Breast epithelium (tissue), 4 donors: ENCODE results near the gene EPHA8. TPM values are rescaled to one million over a fixed set of nuclear protein-coding genes. Genes with fewer than 3 reads are reported as not detected.

Experiments
- DNase-seq, 2 donors: peaks; one replicate each; pipeline ENCODE4 v3.0.0-alpha.2; 2019; ENCODE audit warnings: low spot score in 2 of 2
- H3K27ac ChIP-seq, 2 donors: fragments of 200-600 bp; sonication (generic) in 1 of 2; one replicate each; pipeline ENCODE4 v1.5.1; 2016 to 2019; ENCODE audit warnings: mild to moderate bottlenecking in 1 of 2
- H3K27me3 ChIP-seq, 2 donors: fragments of 200-600 bp; sonication (generic) in 1 of 2; one replicate each; pipeline versions ENCODE4 v1.5.1 to v1.6.0; 2017 to 2019; ENCODE audit warnings: control low read depth in 1 of 2, mild to moderate bottlenecking in 1 of 2
- H3K36me3 ChIP-seq: fragments of 200-600 bp; one replicate; pipeline ENCODE4 v1.5.1; 2019
- H3K4me1 ChIP-seq, 2 donors: fragments of 200-600 bp; sonication (generic); one replicate each; pipeline ENCODE4 v1.5.1; 2016 to 2019; ENCODE audit warnings: control low read depth in 1 of 2
- H3K4me3 ChIP-seq, 3 donors: fragments of 200-600 bp; sonication (generic); 1 replicate in 2 of 3; 2 replicates in 1 of 3; pipeline ENCODE4 v1.5.1; 2016 to 2019; ENCODE audit warnings: mild to moderate bottlenecking in 3 of 3, moderate library complexity in 2 of 3
- H3K9me3 ChIP-seq, 2 donors: fragments of 200-600 bp; sonication (generic) in 1 of 2; one replicate each; pipeline ENCODE4 v1.5.1; 2016 to 2019; ENCODE audit warnings: control low read depth in 1 of 2
- POLR2A ChIP-seq: fragments of 450-650 bp; IDR thresholded peaks from one replicate; pipeline ENCODE4 v1.6.1; 2016; ENCODE audit warnings: antibody characterized with exemption, mild to moderate bottlenecking, moderate library complexity
- POLR2AphosphoS5 ChIP-seq, 3 donors: sonication (generic); formaldehyde crosslinking; IDR thresholded peaks; one replicate each; pipeline ENCODE4 v1.6.1; 2017; ENCODE audit warnings: antibody characterized with exemption in 3 of 3
- intact Hi-C: fragments of 100-400 bp; cut with DNase I; formaldehyde crosslinking; loops from one replicate; pipeline ENCODE4 v1.15.1; 2023; ENCODE audit warnings: low total_unique reads
- total RNA-seq, 3 donors: library from RNA; depleted of rRNA; stranded (reverse); fragments of >200 nt; gene quantifications; one replicate each; pipeline ENCODE4 v1.1.0, GENCODE V29; 2016
- TF ChIP-seq, protein P1 (sequence below), 3 donors: fragments of 450-650 bp; IDR thresholded peaks; one replicate each; pipeline ENCODE4 v1.5.1; 2016 to 2017; ENCODE audit warnings: antibody characterized with exemption in 3 of 3, mild to moderate bottlenecking in 3 of 3, moderate library complexity in 3 of 3

Gene EPHA8
- total RNA-seq, 3 donors from 2014 or later, result not detected

- no peaks in the 10 kb centered on the region for H3K9me3 ChIP-seq
- no peak for DNase-seq
- TF ChIP-seq, protein P1, sequence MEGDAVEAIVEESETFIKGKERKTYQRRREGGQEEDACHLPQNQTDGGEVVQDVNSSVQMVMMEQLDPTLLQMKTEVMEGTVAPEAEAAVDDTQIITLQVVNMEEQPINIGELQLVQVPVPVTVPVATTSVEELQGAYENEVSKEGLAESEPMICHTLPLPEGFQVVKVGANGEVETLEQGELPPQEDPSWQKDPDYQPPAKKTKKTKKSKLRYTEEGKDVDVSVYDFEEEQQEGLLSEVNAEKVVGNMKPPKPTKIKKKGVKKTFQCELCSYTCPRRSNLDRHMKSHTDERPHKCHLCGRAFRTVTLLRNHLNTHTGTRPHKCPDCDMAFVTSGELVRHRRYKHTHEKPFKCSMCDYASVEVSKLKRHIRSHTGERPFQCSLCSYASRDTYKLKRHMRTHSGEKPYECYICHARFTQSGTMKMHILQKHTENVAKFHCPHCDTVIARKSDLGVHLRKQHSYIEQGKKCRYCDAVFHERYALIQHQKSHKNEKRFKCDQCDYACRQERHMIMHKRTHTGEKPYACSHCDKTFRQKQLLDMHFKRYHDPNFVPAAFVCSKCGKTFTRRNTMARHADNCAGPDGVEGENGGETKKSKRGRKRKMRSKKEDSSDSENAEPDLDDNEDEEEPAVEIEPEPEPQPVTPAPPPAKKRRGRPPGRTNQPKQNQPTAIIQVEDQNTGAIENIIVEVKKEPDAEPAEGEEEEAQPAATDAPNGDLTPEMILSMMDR (IDR thresholded peaks at IDR 0.05), result no peak
- TF ChIP-seq POLR2A (no peak), POLR2AphosphoS5 (IDR thresholded peaks at IDR 0.05) (no peak)
- intact Hi-C loops, result no loop called here
- peaks cover 0 to 3% of the 10 kb centered on the region in 2 donors for H3K27me3 ChIP-seq
- H3K36me3 ChIP-seq, result no peaks in the 10 kb centered on the region
- H3K4me3 ChIP-seq, result no peak overlapping the region
- no peak overlapping the region for H3K27ac ChIP-seq
- H3K4me1 ChIP-seq, result no peaks in the 10 kb centered on the region
Measured at GRCh38 chr1:22578732-22579361, 15.6 kb downstream of the EPHA8 start.

GRCh38 chr1:22579541-22580155 lies 16.4 kb downstream of the EPHA8 start:
- Histone ChIP-seq H3K4me3 (no peak overlapping the region), H3K36me3 (no peaks in the 10 kb centered on the region), H3K4me1 (no peaks in the 10 kb centered on the region), H3K27ac (no peak overlapping the region), H3K27me3 (no peaks in the 10 kb centered on the region), H3K9me3 (no peaks in the 10 kb centered on the region)
- no peak for TF ChIP-seq POLR2A
- TF ChIP-seq POLR2AphosphoS5 (IDR thresholded peaks at IDR 0.05), result no peak
- TF ChIP-seq, protein P1 (IDR thresholded peaks at IDR 0.05), result no peak
- intact Hi-C loops, result no loop called here
- no peak for DNase-seq

GRCh38 chr1:22582661-22583635 lies 19.7 kb downstream of the EPHA8 start:
- TF ChIP-seq, protein P1 (IDR thresholded peaks at IDR 0.05), result no peak
- TF ChIP-seq POLR2AphosphoS5 (IDR thresholded peaks at IDR 0.05) (no peak), POLR2A (no peak)
- Histone ChIP-seq H3K4me3 (no peak overlapping the region), H3K36me3 (no peaks in the 10 kb centered on the region), H3K27ac (no peak overlapping the region), H3K4me1 (no peaks in the 10 kb centered on the region), H3K27me3 (peaks cover 0 to 13% of the 10 kb centered on the region in 2 donors), H3K9me3 (no peaks in the 10 kb centered on the region)
- no peak for DNase-seq
- intact Hi-C loops, result no loop called here

- H3K4me3 ChIP-seq, result no peak overlapping the region
- H3K36me3 ChIP-seq, result no peaks in the 10 kb centered on the region
- intact Hi-C loops, result no loop called here
- TF ChIP-seq POLR2AphosphoS5 (IDR thresholded peaks at IDR 0.05) (no peak), POLR2A (no peak)
- TF ChIP-seq, protein P1 (IDR thresholded peaks at IDR 0.05), result no peak
- H3K4me1 ChIP-seq, result no peaks in the 10 kb centered on the region
- H3K27me3 ChIP-seq, result peaks cover 0 to 19% of the 10 kb centered on the region in 2 donors
- H3K9me3 ChIP-seq, result no peaks in the 10 kb centered on the region
- DNase-seq, result no peak
- no peak overlapping the region for H3K27ac ChIP-seq
Measured at GRCh38 chr1:22584001-22584562, 20.8 kb downstream of the EPHA8 start.
